GM12878 (cell line): ENCODE measurements around the gene FCF1. TPM values are rescaled to one million over a fixed set of nuclear protein-coding genes. Genes with fewer than 3 reads are reported as not detected.

Experiments
- ATAC-seq: fragments of 200-7000 bp; cut with Tn5 transposase; 3 replicates; pipeline ENCODE4 v1.9.1; 2020; ENCODE audit warnings: mild to moderate bottlenecking, moderate library complexity
- BruUV-seq: library from RNA; stranded (reverse); fragments of 400-500 nt; replicated peaks from 2 replicates; lab custom pipeline; 2021; lab: Mats Ljungman, UMichigan
- CTCF ChIA-PET: fragments of 300-600 bp; sonication (Branson Sonifier 250); formaldehyde crosslinking; extraction: SDS; loops from one replicate; lab custom pipeline; 2021; ENCODE audit warnings: inconsistent platforms; lab: Yijun Ruan, JAX
- POLR2A ChIA-PET: fragments of 350-600 bp; formaldehyde crosslinking; extraction: SDS; loops from one replicate; lab custom pipeline; 2021; ENCODE audit warnings: inconsistent platforms; lab: Charles Lee
- RAD21 ChIA-PET: fragments of 300-600 bp; sonication (Branson Sonifier 250); formaldehyde crosslinking; loops from one replicate; lab custom pipeline; 2023; ENCODE audit warnings: antibody characterized with exemption; ENCODE audit not compliant: unreplicated experiment; lab: Charles Lee
- SMC1A ChIA-PET: fragments of 300-600 bp; sonication (Branson Sonifier 250); formaldehyde crosslinking; loops from one replicate; lab custom pipeline; 2023; ENCODE audit not compliant: unreplicated experiment, uncharacterized antibody; lab: Charles Lee
- DNase-seq: peaks from one replicate; pipeline ENCODE4 v3.0.0-alpha.2; 2011; ENCODE audit warnings: low read depth, low spot score
- FAIRE-seq: peaks from 3 replicates; lab custom pipeline; 2011; peaks lifted over from hg19 to GRCh38; lab: Jason Lieb, UNC
- H2AFZ ChIP-seq: 2 replicates; pipeline ENCODE4 v1.6.0; 2011; ENCODE audit warnings: low read depth, low read length, control low read depth; ENCODE audit not compliant: control insufficient read depth
- H3K27ac ChIP-seq: 2 replicates; pipeline ENCODE4 v1.5.1; 2011; ENCODE audit warnings: control low read depth; ENCODE audit not compliant: control insufficient read depth, insufficient read depth
- H3K27me3 ChIP-seq, 2 experiments: replicated peaks in 1 of 2; 2 replicates each; pipeline versions ENCODE4 v1.6.0 to v1.6.1; 2011; ENCODE audit warnings: low read length in 1 of 2; ENCODE audit not compliant: control insufficient read depth in 2 of 2, insufficient read depth in 2 of 2
- H3K36me3 ChIP-seq, 2 experiments: 2 replicates each; pipeline ENCODE4 v1.5.1; 2011; ENCODE audit warnings: low read length in 1 of 2; ENCODE audit not compliant: control insufficient read depth in 2 of 2, insufficient read depth in 2 of 2
- H3K4me1 ChIP-seq: 2 replicates; pipeline ENCODE4 v1.6.1; 2011; ENCODE audit warnings: mild to moderate bottlenecking, low read length, moderate library complexity, mixed read lengths; ENCODE audit not compliant: control insufficient read depth, insufficient read depth
- H3K4me2 ChIP-seq: 2 replicates; pipeline ENCODE4 v1.6.0; 2011; ENCODE audit warnings: control low read depth; ENCODE audit not compliant: control insufficient read depth, insufficient read depth
- H3K4me3 ChIP-seq: fragments of 200-600 bp; sonication (generic); 2 replicates; pipeline ENCODE4 v1.5.1; 2016
- H3K79me2 ChIP-seq: 2 replicates; pipeline ENCODE4 v1.6.0; 2011; ENCODE audit warnings: low read length; ENCODE audit not compliant: control insufficient read depth, insufficient read depth
- H3K9ac ChIP-seq: 2 replicates; pipeline ENCODE4 v1.8.0; 2011; ENCODE audit warnings: low read length, control low read depth, mixed read lengths; ENCODE audit not compliant: control insufficient read depth, insufficient read depth
- H3K9me3 ChIP-seq: replicated peaks from 3 replicates; pipeline ENCODE4 v1.5.1; 2011; ENCODE audit warnings: mild to moderate bottlenecking, low read length; ENCODE audit not compliant: control insufficient read depth, insufficient read depth
- H4K20me1 ChIP-seq: 2 replicates; pipeline ENCODE4 v1.6.0; 2011; ENCODE audit not compliant: control insufficient read depth, insufficient read depth
- MYC ChIP-seq: IDR thresholded peaks from 2 replicates; pipeline ENCODE4 v1.6.1; 2011; ENCODE audit warnings: mild to moderate bottlenecking, low read length, moderate library complexity, inconsistent platforms; ENCODE audit not compliant: insufficient read depth, insufficient replicate concordance, insufficient read length, severe bottlenecking
- SMC3 ChIP-seq: IDR thresholded peaks from 2 replicates; pipeline ENCODE4 v1.6.1; 2011; ENCODE audit warnings: low read length, improper control_type of control experiment, borderline replicate concordance
- USF1 ChIP-seq: IDR thresholded peaks from 2 replicates; pipeline ENCODE4 v1.6.1; 2011; ENCODE audit warnings: borderline replicate concordance, low read depth, mild to moderate bottlenecking, moderate library complexity, mixed read lengths, low read length; ENCODE audit not compliant: insufficient read depth; ENCODE audit errors: extremely low read length
- ZBTB40 ChIP-seq: fragments of 450-650 bp; IDR thresholded peaks from 2 replicates; pipeline ENCODE4 v1.6.1; 2016; ENCODE audit warnings: mild to moderate bottlenecking, moderate library complexity, borderline replicate concordance
- WGBS: methylation state at CpG from one replicate; pipeline ENCODE4 v1.1.6; 2016; ENCODE audit warnings: low lambda C conversion rate; ENCODE audit not compliant: insufficient replicate concordance, insufficient coverage; ENCODE audit errors: missing lambda C conversion rate; 5-methylcytosine and 5-hydroxymethylcytosine counted together
- in situ Hi-C: fragments of 300-500 bp; cut with MboI; formaldehyde crosslinking; loops from 9 replicates; pipeline ENCODE4 v1.14.3; 2018; ENCODE audit warnings: mixed read lengths
- intact Hi-C: fragments of 100-400 bp; cut with micrococcal nuclease; formaldehyde crosslinking; loops from one replicate; pipeline ENCODE4 v1.14.2; 2022; ENCODE audit not compliant: unreplicated experiment
- polyA plus RNA-seq, 11 experiments: library from polyadenylated mRNA; depleted of rRNA in 4 of 11; unstranded in 6 of 11; stranded (reverse) in 5 of 11; fragments of >200 nt; fragmentation: Nextera tagmentation in 4 of 11; fragmentation: Illumina TruSeq in 1 of 11; extraction: Ambion mirVana in 4 of 11; extraction: Trizol in 1 of 11; gene quantifications; 1 replicate in 1 of 11; 2 replicates in 10 of 11; pipeline versions ENCODE4 v1.2.1 to v1.2.3, GENCODE V29; 2011 to 2016; ENCODE audit warnings: inconsistent platforms in 2 of 11, missing spikeins in 2 of 11, low read depth in 1 of 11
- total RNA-seq, 4 experiments: library from RNA; depleted of rRNA in 3 of 4; stranded (reverse); fragments of >200 nt in 3 of 4; fragmentation: Illumina TruSeq in 1 of 4; extraction: Trizol in 1 of 4; gene quantifications; 2 replicates each; pipeline versions ENCODE4 v1.2.1 to v1.2.3, GENCODE V29; 2013 to 2021

Gene FCF1
- total and polyA plus RNA-seq, 10 of the 15 experiments (the other 5 are each of a cell fraction or from before 2014, with no cell fraction given), result 6.2 to 88.7 (median 28.5) TPM

- H3K9ac ChIP-seq, result no peak overlapping the region
- no peak overlapping the region for H3K4me2 ChIP-seq
- in situ Hi-C loops (no loop called here), intact Hi-C loops (no loop called here)
- DNase-seq (no peak), ATAC-seq (no peak), FAIRE-seq (no peak)
- ChIA-PET CTCF (interaction anchor here (1.1 to 1.6 kb wide), 2 partner anchors 9 to 14 kb away, joined by 4 to 6 read pairs; no protein-coding TSS in a partner anchor), SMC1A (interaction anchor here (0.6 to 1.7 kb wide), 5 partner anchors 9 to 114 kb away, joined by 3 to 6 read pairs (median 4); no protein-coding TSS in a partner anchor), POLR2A (no interaction called here), RAD21 (no interaction called here)
- H3K9me3 ChIP-seq, result no peaks in the 10 kb centered on the region
- TF ChIP-seq SMC3, result no peak
- no peak for TF ChIP-seq USF1
- no peak for TF ChIP-seq ZBTB40
- no peak for TF ChIP-seq MYC
- no peak overlapping the region for H2AFZ ChIP-seq
- WGBS, result 98% methylated on average over 5 of the region's 5 CpGs
- H3K4me3 ChIP-seq, result no peak overlapping the region
- H3K27ac ChIP-seq, result no peak overlapping the region
- H3K27me3 ChIP-seq, result no peaks in the 10 kb centered on the region
- no TSS peak for BruUV-seq
- 0 out of 2 replicates have a peak, but pooled peaks cover 2% of the 10 kb centered on the region for H3K4me1 ChIP-seq
- H3K36me3 ChIP-seq, result peaks cover 0 to 7% of the 10 kb centered on the region in 2 experiments; a peak in 2 of 4 replicates
- peaks cover 54% of the 10 kb centered on the region for H3K79me2 ChIP-seq
- no peaks in the 10 kb centered on the region for H4K20me1 ChIP-seq
These were observed 58.5 kb downstream of the FCF1 start for GRCh38 chr14:74771399-74771798.
